Measurements from ENCODE around the gene PUS7.

Gene PUS7

DNA sequence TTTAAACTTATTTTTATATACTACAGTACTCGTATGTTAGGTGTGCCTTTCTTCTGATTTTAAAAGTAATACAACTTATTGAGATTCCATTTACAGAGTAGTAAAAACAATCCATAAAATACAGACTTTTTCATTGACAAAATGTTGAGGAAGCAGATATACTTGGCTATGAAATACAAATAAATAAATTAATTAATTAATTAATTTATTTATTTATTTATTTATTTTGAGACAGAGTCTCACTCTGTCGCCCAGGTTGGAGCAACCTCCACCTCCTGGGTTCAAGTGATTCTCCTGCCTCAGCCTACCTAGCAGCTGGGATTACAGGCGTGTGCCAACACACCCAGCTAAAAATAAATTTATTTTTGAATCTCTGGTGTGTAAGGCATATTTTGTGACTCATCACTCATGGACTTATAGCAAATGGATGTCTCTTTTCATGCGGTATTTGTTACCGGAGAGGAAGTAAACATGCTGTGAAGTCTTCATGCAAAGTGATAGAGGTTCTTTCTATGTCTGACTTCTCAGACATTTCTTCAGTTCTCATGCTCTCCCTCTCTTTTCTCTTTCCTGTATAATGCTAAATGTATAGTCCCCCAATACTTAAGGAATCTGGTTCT is 113.2 kb downstream of the PUS7 start:
- DNase-seq = no peak
- TF ChIP-seq, protein P1, sequence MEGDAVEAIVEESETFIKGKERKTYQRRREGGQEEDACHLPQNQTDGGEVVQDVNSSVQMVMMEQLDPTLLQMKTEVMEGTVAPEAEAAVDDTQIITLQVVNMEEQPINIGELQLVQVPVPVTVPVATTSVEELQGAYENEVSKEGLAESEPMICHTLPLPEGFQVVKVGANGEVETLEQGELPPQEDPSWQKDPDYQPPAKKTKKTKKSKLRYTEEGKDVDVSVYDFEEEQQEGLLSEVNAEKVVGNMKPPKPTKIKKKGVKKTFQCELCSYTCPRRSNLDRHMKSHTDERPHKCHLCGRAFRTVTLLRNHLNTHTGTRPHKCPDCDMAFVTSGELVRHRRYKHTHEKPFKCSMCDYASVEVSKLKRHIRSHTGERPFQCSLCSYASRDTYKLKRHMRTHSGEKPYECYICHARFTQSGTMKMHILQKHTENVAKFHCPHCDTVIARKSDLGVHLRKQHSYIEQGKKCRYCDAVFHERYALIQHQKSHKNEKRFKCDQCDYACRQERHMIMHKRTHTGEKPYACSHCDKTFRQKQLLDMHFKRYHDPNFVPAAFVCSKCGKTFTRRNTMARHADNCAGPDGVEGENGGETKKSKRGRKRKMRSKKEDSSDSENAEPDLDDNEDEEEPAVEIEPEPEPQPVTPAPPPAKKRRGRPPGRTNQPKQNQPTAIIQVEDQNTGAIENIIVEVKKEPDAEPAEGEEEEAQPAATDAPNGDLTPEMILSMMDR (IDR thresholded peaks at IDR 0.05; ENCODE audit: low read depth, low read length, missing control alignments) = no peak
- no peak overlapping the region for H3K4me3 ChIP-seq (ENCODE audit: low read depth, low read length)
- H3K36me3 ChIP-seq (replicated peaks) = no peaks in the 10 kb centered on the region
- in situ Hi-C loops (cut with HindIII; ENCODE audit: low pct_ligation_motif_present, low sequenced_read_pairs) = no loop called here
- H3K27ac ChIP-seq = no peak overlapping the region
- no peaks in the 10 kb centered on the region for H3K27me3 ChIP-seq (replicated peaks)
